GM12878 (cell line): ENCODE results near the gene EPHB1.

ENCODE experiments used
- ASH2L ChIP-seq: fragments of 300-600, 200-600 bp; sonication (generic); IDR thresholded peaks from 2 replicates; pipeline ENCODE4 v1.6.1; 2017; ENCODE audit warnings: low read depth, mild to moderate bottlenecking, borderline replicate concordance
- CHD4 ChIP-seq: fragments of 200-600 bp; sonication (generic); IDR thresholded peaks from 2 replicates; pipeline ENCODE4 v1.6.1; 2016; ENCODE audit warnings: mild to moderate bottlenecking
- FOXK2 ChIP-seq: fragments of 450-650 bp; IDR thresholded peaks from 2 replicates; pipeline ENCODE4 v1.6.1; 2017; ENCODE audit warnings: mild to moderate bottlenecking, moderate library complexity
- NFYB ChIP-seq: IDR thresholded peaks from 2 replicates; pipeline ENCODE4 v1.6.1; 2011; ENCODE audit warnings: low read depth, mild to moderate bottlenecking, low read length, improper control_type of control experiment, moderate library complexity; ENCODE audit not compliant: insufficient read depth
- POLR2AphosphoS5 ChIP-seq: IDR thresholded peaks from 2 replicates; pipeline ENCODE4 v1.6.1; 2011; ENCODE audit warnings: mild to moderate bottlenecking, low read length, inconsistent platforms
- RAD21 ChIP-seq: IDR thresholded peaks from 2 replicates; pipeline ENCODE4 v1.6.1; 2011; ENCODE audit warnings: mild to moderate bottlenecking, low read depth, low read length, moderate library complexity; ENCODE audit not compliant: insufficient read depth
- SUZ12 ChIP-seq: fragments of 200-600 bp; sonication (generic); IDR thresholded peaks from one replicate; pipeline ENCODE4 v1.6.1; 2018; ENCODE audit warnings: antibody characterized with exemption, mild to moderate bottlenecking; ENCODE audit not compliant: unreplicated experiment
- ZBTB4 ChIP-seq: fragments of 450-650 bp; formaldehyde crosslinking; IDR thresholded peaks from 2 replicates; pipeline ENCODE4 v1.4.0; 2022; ENCODE audit warnings: mild to moderate bottlenecking, moderate library complexity
- ZNF687 ChIP-seq: fragments of 450-650 bp; IDR thresholded peaks from 2 replicates; pipeline ENCODE4 v1.6.1; 2017; ENCODE audit warnings: mild to moderate bottlenecking, moderate library complexity
- TF ChIP-seq, protein P1 (sequence below), 3 experiments: IDR thresholded peaks in 2 of 3; conservative IDR thresholded peaks in 1 of 3; 2 replicates each; pipeline ENCODE4 v1.5.1; 2011; ENCODE audit warnings: low read depth in 3 of 3, low read length in 3 of 3, mild to moderate bottlenecking in 3 of 3, control low read depth in 2 of 3, moderate library complexity in 2 of 3, inconsistent platforms in 1 of 3, mixed read lengths in 1 of 3; ENCODE audit not compliant: control insufficient read depth in 2 of 3, insufficient read depth in 1 of 3; ENCODE audit errors: extremely low read depth in 1 of 3

DNA sequence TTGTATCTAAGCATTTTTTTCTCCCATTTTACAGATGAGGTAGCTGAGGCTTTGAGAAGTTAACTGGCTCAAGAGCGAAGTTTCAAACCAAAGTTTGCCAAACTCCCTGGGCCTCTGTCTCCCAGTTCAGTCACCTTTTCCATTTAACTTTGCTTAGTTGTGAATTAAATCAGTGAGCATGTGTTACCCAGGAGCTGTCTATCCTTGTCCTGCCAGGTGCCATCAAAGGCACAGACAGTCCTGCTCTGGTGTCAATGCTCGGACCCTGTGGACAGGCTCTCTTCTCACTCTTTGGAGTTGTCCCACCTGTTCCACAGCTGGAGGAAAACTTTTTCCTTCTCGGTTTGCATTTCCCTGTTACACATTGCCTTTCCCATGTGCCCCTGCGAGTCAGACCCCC, 8.6 kb downstream of the EPHB1 start:
- TF ChIP-seq RAD21 = no peak
- no peak for TF ChIP-seq POLR2AphosphoS5
- no peak for TF ChIP-seq CHD4
- no peak for TF ChIP-seq ZNF687
- TF ChIP-seq, protein P1, sequence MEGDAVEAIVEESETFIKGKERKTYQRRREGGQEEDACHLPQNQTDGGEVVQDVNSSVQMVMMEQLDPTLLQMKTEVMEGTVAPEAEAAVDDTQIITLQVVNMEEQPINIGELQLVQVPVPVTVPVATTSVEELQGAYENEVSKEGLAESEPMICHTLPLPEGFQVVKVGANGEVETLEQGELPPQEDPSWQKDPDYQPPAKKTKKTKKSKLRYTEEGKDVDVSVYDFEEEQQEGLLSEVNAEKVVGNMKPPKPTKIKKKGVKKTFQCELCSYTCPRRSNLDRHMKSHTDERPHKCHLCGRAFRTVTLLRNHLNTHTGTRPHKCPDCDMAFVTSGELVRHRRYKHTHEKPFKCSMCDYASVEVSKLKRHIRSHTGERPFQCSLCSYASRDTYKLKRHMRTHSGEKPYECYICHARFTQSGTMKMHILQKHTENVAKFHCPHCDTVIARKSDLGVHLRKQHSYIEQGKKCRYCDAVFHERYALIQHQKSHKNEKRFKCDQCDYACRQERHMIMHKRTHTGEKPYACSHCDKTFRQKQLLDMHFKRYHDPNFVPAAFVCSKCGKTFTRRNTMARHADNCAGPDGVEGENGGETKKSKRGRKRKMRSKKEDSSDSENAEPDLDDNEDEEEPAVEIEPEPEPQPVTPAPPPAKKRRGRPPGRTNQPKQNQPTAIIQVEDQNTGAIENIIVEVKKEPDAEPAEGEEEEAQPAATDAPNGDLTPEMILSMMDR (IDR thresholded peaks at IDR 0.05 in 2 of 3, conservative IDR thresholded peaks at IDR 0.05 in 1 of 3; ENCODE audit: control insufficient read depth in 2 of 3, extremely low read depth in 1 of 3, insufficient read depth in 1 of 3, low read depth in 3 of 3, low read length in 3 of 3) = no peak
- TF ChIP-seq SUZ12 = no peak
- TF ChIP-seq ASH2L = no peak
- TF ChIP-seq NFYB = no peak
- no peak for TF ChIP-seq ZBTB4 (CRISPR knock-in tag)
- no peak for TF ChIP-seq FOXK2
